PC-9 (cell line): ENCODE data around the gene CWC27. TPM values are rescaled to one million over a fixed set of nuclear protein-coding genes. Genes with fewer than 3 reads are reported as not detected.

Experiments
- BruUV-seq: library from RNA; stranded (reverse); fragments of 400-500 nt; replicated peaks from 2 replicates; lab custom pipeline; 2021; lab: Mats Ljungman, UMichigan
- CTCF ChIA-PET: fragments of 300-600 bp; sonication (Branson Sonifier 250); formaldehyde crosslinking; loops from one replicate; lab custom pipeline; 2022; ENCODE audit warnings: antibody characterized with exemption; lab: Charles Lee
- POLR2A ChIA-PET: fragments of 300-600 bp; sonication (Branson Sonifier 250); formaldehyde crosslinking; loops from one replicate; lab custom pipeline; 2022; ENCODE audit warnings: antibody characterized with exemption; ENCODE audit not compliant: unreplicated experiment; lab: Charles Lee
- DNase-seq, 2 experiments: peaks; one replicate each; pipeline versions ENCODE4 v3.0.0 to v3.0.0-alpha.2; 2015 to 2022; ENCODE audit warnings: mixed read lengths in 1 of 2
- H2AFZ ChIP-seq: fragments of 200-600 bp; sonication (generic); 2 replicates; pipeline ENCODE4 v1.8.1; 2017; ENCODE audit warnings: antibody characterized with exemption
- H3F3A ChIP-seq: fragments of 200-600 bp; sonication (generic); 2 replicates; pipeline ENCODE4 v1.8.1; 2017; ENCODE audit warnings: antibody characterized with exemption, mild to moderate bottlenecking, low read depth; ENCODE audit not compliant: insufficient read depth
- H3K27ac ChIP-seq: fragments of 200-600 bp; sonication (generic); 2 replicates; pipeline ENCODE4 v1.6.1; 2016; ENCODE audit warnings: mixed run types
- H3K27me3 ChIP-seq: fragments of 200-600 bp; sonication (generic); 2 replicates; pipeline ENCODE4 v1.6.1; 2016; ENCODE audit warnings: low read depth, mixed run types; ENCODE audit not compliant: insufficient read depth
- H3K36me3 ChIP-seq: fragments of 200-600 bp; sonication (generic); 2 replicates; pipeline ENCODE4 v1.6.1; 2016; ENCODE audit warnings: low read depth, mixed run types
- H3K4me1 ChIP-seq: fragments of 200-600 bp; sonication (generic); replicated peaks from 2 replicates; pipeline ENCODE4 v1.6.1; 2016; ENCODE audit warnings: mixed run types; ENCODE audit not compliant: insufficient read depth
- H3K4me2 ChIP-seq: fragments of 200-600 bp; sonication (generic); 2 replicates; pipeline ENCODE4 v1.6.1; 2017; ENCODE audit warnings: mixed run types
- H3K4me3 ChIP-seq: fragments of 200-600 bp; sonication (generic); 2 replicates; pipeline ENCODE4 v1.6.1; 2016; ENCODE audit warnings: mixed run types
- H3K79me2 ChIP-seq: fragments of 200-600 bp; sonication (generic); 2 replicates; pipeline ENCODE4 v1.6.1; 2017; ENCODE audit warnings: low read depth, mixed run types
- H3K9me2 ChIP-seq: fragments of 200-600 bp; sonication (generic); 2 replicates; pipeline ENCODE4 v1.8.1; 2017; ENCODE audit warnings: mild to moderate bottlenecking; ENCODE audit not compliant: insufficient read depth
- H3K9me3 ChIP-seq: fragments of 200-600 bp; sonication (generic); 2 replicates; pipeline ENCODE4 v1.8.1; 2016; ENCODE audit warnings: low read depth; ENCODE audit not compliant: insufficient read depth
- H4K20me1 ChIP-seq: fragments of 200-600 bp; sonication (generic); 2 replicates; pipeline ENCODE4 v1.8.1; 2017; ENCODE audit not compliant: insufficient read depth
- EZH2 ChIP-seq: fragments of 200-600 bp; sonication (generic); IDR thresholded peaks from 2 replicates; pipeline ENCODE4 v1.8.0; 2017; ENCODE audit warnings: antibody characterized with exemption, low read depth
- intact Hi-C: fragments of 100-400 bp; cut with micrococcal nuclease; formaldehyde crosslinking; loops from one replicate; pipeline ENCODE4 v1.10.0; 2022; ENCODE audit not compliant: unreplicated experiment
- total RNA-seq: library from RNA; stranded (reverse); gene quantifications from 2 replicates; pipeline ENCODE4 v1.2.3, GENCODE V29; 2021
- TF ChIP-seq, protein P1 (sequence below): fragments of 200-600 bp; sonication (generic); conservative IDR thresholded peaks from 2 replicates; pipeline ENCODE4 v1.6.1; 2017; ENCODE audit warnings: mixed run types, antibody characterized with exemption, mild to moderate bottlenecking, moderate library complexity

The CWC27 gene
- total RNA-seq, 1 experiment from 2014 or later = 24.1 TPM

DNA sequence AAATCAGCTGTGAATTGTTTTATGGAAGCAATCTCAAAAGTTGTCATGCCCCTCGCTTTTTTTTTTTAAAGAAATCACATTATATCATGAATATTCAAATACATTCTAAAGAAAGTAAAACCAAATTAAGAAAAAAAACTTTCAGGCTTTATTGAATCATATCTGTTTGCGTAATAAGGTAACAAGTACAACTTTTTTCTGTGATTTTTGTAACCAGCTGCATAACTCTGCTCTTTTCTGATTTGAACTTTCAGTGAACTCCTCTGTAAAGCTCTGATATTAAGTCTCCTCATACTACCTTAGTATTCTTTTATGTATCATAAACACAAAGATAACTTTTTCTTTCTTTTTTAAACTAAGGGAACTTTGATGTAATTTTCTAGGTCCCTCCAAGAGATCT, 65.3 kb downstream of the CWC27 start:
- no peaks in the 10 kb centered on the region for H3F3A ChIP-seq
- no TSS peak for BruUV-seq
- no peak for TF ChIP-seq EZH2
- TF ChIP-seq, protein P1, sequence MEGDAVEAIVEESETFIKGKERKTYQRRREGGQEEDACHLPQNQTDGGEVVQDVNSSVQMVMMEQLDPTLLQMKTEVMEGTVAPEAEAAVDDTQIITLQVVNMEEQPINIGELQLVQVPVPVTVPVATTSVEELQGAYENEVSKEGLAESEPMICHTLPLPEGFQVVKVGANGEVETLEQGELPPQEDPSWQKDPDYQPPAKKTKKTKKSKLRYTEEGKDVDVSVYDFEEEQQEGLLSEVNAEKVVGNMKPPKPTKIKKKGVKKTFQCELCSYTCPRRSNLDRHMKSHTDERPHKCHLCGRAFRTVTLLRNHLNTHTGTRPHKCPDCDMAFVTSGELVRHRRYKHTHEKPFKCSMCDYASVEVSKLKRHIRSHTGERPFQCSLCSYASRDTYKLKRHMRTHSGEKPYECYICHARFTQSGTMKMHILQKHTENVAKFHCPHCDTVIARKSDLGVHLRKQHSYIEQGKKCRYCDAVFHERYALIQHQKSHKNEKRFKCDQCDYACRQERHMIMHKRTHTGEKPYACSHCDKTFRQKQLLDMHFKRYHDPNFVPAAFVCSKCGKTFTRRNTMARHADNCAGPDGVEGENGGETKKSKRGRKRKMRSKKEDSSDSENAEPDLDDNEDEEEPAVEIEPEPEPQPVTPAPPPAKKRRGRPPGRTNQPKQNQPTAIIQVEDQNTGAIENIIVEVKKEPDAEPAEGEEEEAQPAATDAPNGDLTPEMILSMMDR = no peak
- H3K79me2 ChIP-seq = no peaks in the 10 kb centered on the region
- intact Hi-C loops = no loop called here
- H3K27me3 ChIP-seq = no peaks in the 10 kb centered on the region
- CTCF ChIA-PET = no interaction called here
- H3K4me2 ChIP-seq = no peak overlapping the region
- H3K36me3 ChIP-seq = no peaks in the 10 kb centered on the region
- H3K4me3 ChIP-seq = no peak overlapping the region
- POLR2A ChIA-PET = interaction anchor here (0.6 kb wide), 1 partner anchor 712 kb away, joined by 3 read pairs; no protein-coding TSS in a partner anchor
- no peaks in the 10 kb centered on the region for H3K4me1 ChIP-seq
- H4K20me1 ChIP-seq = no peaks in the 10 kb centered on the region
- H3K9me3 ChIP-seq = 0 out of 2 replicates have a peak, but pooled peaks cover 3% of the 10 kb centered on the region
- H2AFZ ChIP-seq = no peak overlapping the region
- no peak for DNase-seq
- no peak overlapping the region for H3K27ac ChIP-seq
- no peaks in the 10 kb centered on the region for H3K9me2 ChIP-seq

- Histone ChIP-seq H3K4me1 (no peaks in the 10 kb centered on the region), H3K4me3 (no peak overlapping the region), H3K36me3 (no peaks in the 10 kb centered on the region), H3K27me3 (no peaks in the 10 kb centered on the region), H3K9me2 (no peaks in the 10 kb centered on the region), H3K4me2 (no peak overlapping the region), H3K79me2 (no peaks in the 10 kb centered on the region), H3K27ac (no peak overlapping the region), H3F3A (no peaks in the 10 kb centered on the region), H3K9me3 (0 out of 2 replicates have a peak, but pooled peaks cover 3% of the 10 kb centered on the region), H2AFZ (no peak overlapping the region), H4K20me1 (no peaks in the 10 kb centered on the region)
- ChIA-PET CTCF (no interaction called here), POLR2A (interaction anchor here (0.6 kb wide), 1 partner anchor 711 kb away, joined by 3 read pairs; no protein-coding TSS in a partner anchor)
- DNase-seq = no peak
- intact Hi-C loops = no loop called here
- TF ChIP-seq EZH2 = no peak
- no TSS peak for BruUV-seq
Measured at GRCh38 chr5:64834611-64835010, 65.9 kb downstream of the CWC27 start.

DNA sequence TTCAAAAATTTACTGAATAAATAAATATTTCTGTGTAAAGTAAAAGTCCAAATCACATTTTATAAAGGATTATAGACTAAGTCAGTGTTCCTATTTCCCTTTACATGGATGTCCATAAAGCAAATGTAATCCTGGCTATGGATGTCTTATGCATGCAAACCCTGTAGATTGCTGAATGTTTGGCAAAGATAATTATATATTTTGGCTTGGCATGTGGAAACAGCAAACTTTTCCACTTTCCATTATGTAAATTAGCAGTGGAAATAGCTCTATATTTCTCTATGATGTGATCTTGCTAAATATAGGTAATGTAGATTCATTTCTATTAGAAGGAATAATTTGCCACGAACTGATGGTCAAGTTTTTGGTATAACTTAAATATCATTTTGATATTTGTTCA, 66.5 kb downstream of the CWC27 start:
- POLR2A ChIA-PET = no interaction called here
- Histone ChIP-seq H2AFZ (no peak overlapping the region), H3K27ac (no peak overlapping the region), H3K4me3 (no peak overlapping the region), H3F3A (no peaks in the 10 kb centered on the region), H3K27me3 (no peaks in the 10 kb centered on the region), H4K20me1 (no peaks in the 10 kb centered on the region), H3K79me2 (no peaks in the 10 kb centered on the region), H3K36me3 (no peaks in the 10 kb centered on the region), H3K4me2 (no peak overlapping the region), H3K9me2 (no peaks in the 10 kb centered on the region), H3K9me3 (0 out of 2 replicates have a peak, but pooled peaks cover 3% of the 10 kb centered on the region), H3K4me1 (no peaks in the 10 kb centered on the region)
- no TSS peak for BruUV-seq
- CTCF ChIA-PET = no interaction called here
- no peak for DNase-seq
- intact Hi-C loops = no loop called here
- TF ChIP-seq, protein P1 = no peak
- no peak for TF ChIP-seq EZH2
